ENCODE data around the gene PPP6R2. TPM values are rescaled to one million over a fixed set of nuclear protein-coding genes. Genes with fewer than 3 reads are reported as not detected.
A peak's percentile ranks its signal among the peaks of the same experiment; 100 is the strongest.

The PPP6R2 gene
- total and polyA plus RNA-seq, 2 experiments from 2014 or later: 41.4 to 88.4 TPM

DNA sequence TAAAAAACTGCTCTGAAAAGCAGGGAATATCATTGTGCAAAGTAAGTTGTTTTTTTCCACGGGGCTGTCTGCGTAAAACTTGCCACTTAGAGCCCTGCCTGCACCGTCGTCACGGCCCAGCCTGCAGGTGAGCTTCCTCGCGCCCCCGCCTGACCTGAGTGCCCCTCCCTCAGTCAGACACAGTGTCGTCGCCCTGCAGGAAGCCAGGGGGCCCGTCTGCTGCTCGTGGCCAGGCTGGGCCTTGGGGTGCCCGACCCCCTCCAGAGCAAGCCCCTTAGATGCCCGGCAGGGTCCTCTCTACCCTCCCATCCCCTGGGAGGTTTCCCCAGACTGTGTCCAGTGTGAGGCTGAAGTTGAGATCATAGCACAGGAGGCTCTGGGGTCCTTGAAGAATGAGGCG, 100.1 kb downstream of the PPP6R2 start:
- Histone ChIP-seq H3K4me1 (ENCODE audit: low read depth) (no peaks in the 10 kb centered on the region), H3K9me3 (ENCODE audit: low read depth) (no peaks in the 10 kb centered on the region), H3K27me3 (no peaks in the 10 kb centered on the region), H3K4me3 (no peak overlapping the region), H3K36me3 (peaks cover 24% of the 10 kb centered on the region), H3K27ac (peak overlapping the region; percentile 36)
- TF ChIP-seq, protein P1, sequence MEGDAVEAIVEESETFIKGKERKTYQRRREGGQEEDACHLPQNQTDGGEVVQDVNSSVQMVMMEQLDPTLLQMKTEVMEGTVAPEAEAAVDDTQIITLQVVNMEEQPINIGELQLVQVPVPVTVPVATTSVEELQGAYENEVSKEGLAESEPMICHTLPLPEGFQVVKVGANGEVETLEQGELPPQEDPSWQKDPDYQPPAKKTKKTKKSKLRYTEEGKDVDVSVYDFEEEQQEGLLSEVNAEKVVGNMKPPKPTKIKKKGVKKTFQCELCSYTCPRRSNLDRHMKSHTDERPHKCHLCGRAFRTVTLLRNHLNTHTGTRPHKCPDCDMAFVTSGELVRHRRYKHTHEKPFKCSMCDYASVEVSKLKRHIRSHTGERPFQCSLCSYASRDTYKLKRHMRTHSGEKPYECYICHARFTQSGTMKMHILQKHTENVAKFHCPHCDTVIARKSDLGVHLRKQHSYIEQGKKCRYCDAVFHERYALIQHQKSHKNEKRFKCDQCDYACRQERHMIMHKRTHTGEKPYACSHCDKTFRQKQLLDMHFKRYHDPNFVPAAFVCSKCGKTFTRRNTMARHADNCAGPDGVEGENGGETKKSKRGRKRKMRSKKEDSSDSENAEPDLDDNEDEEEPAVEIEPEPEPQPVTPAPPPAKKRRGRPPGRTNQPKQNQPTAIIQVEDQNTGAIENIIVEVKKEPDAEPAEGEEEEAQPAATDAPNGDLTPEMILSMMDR (IDR thresholded peaks at IDR 0.05; ENCODE audit: low read depth, low read length): no peak
- DNase-seq (ENCODE audit: low read depth in 1 of 2, low spot score in 1 of 2): no peak

DNA sequence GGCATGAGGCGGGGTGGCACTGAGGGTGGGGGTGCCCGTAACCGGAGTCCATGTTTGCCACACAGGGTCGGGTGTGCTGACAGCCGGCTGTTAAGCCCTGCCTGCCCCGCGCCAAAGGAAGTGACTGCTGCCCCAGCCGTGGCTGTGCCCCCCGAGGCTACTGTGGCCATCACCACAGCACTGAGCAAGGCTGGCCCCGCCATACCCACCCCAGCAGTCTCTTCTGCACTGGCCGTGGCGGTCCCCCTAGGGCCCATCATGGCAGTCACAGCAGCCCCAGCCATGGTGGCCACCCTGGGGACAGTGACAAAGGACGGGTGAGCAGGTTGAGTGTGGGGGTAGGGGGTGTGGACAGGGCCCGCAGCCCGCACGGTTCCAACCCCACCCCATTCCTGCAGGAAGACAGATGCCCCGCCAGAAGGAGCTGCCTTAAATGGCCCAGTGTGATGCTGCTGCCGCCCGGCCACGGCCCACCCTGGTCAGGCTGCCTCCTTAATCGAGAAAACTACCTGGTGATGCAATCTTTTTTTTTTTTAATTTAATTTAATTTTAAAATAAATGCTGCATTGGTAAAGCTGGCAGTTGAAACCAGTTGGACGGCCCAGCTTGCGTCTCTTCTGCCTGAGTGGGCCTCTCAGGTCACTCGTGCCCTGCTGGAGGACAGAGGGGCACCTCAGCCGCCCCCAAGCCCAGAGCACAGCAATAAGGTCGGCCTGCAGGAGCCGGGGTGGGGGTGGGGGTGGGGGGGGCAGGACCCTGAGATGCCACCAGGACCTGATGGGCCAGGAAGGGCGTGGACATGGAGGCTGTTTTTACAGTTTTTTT, 100.9 kb downstream of the PPP6R2 start:
- Histone ChIP-seq H3K27ac (no peak overlapping the region), H3K36me3 (peaks cover 20% of the 10 kb centered on the region)

DNA sequence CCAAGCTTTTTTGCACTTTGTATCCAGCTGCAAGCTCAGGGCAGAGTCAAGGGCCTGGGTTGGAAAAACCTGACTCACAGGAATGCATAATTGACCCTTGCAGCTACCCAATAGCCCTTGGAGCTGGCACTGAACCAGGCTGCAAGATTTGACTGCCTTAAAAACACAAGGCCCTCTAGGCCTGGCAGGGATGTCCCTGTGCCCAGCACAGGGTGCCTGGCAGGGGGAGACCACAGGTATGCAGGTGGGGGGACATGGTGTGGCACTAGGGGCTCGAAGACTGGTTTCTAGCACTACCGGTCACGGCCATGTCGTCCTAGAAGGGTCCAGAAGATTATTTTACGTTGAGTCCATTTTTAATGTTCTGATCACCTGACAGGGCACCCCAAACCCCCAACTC, 101.5 kb downstream of the PPP6R2 start:
- H3K27me3 ChIP-seq: no peaks in the 10 kb centered on the region

More for the DNA sequence above, 100.9 kb downstream of the PPP6R2 start:
- TF ChIP-seq, protein P1 (IDR thresholded peaks at IDR 0.05; ENCODE audit: low read depth, low read length): no peak
- Histone ChIP-seq H3K4me3 (no peak overlapping the region), H3K9me3 (ENCODE audit: low read depth) (no peaks in the 10 kb centered on the region), H3K4me1 (ENCODE audit: low read depth) (no peaks in the 10 kb centered on the region), H3K27me3 (no peaks in the 10 kb centered on the region)
- DNase-seq (ENCODE audit: low read depth in 1 of 2, low spot score in 1 of 2): no peak

DNA sequence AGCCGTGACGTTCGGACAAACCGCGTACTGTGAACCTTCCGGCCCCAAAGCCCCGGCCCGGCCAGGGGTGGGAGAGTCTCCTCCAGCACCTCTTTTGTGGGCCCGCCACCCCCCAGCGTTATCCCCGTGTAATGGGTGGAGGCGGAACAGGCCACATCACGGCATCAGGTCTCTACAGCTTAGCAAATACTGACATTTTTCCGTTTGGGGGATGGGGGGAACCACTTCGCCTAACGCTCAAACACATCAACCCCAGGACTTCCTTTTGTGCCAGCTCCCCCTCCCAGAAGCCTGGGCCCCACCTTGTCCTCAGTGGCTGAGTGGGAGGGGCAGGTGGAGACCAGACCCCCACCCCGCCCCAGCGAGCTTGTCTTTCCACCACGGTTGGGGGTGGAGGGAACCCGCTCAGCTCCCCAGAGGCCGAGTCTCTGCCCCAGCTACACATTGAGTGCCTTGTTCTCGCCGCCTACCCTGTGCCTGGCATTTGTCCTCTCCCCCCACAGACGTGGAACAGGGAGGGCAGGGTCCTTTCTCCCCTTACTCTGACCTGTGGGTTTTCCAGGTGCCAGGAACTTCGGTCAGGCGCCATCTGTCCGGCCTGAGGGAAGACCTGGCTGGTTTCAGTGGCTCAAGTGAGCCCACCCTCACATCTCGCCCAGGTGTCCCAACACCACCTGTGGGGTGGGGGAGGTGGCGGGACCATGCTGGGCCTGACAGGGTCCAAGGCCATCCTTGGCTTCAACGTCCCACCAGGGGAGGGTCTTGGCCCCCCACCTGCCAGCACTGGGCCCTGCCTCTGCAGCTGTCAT, 102.1 kb downstream of the PPP6R2 start:
- Histone ChIP-seq H3K27ac (peak overlapping the region; percentile 54), H3K4me1 (ENCODE audit: low read depth) (no peaks in the 10 kb centered on the region), H3K27me3 (no peaks in the 10 kb centered on the region), H3K36me3 (peaks cover 15% of the 10 kb centered on the region), H3K4me3 (no peak overlapping the region), H3K9me3 (ENCODE audit: low read depth) (no peaks in the 10 kb centered on the region)
- DNase-seq (ENCODE audit: low read depth in 1 of 2, low spot score in 1 of 2): no peak
- TF ChIP-seq, protein P1 (IDR thresholded peaks at IDR 0.05; ENCODE audit: low read depth, low read length): no peak

More for the DNA sequence above, 101.5 kb downstream of the PPP6R2 start:
- Histone ChIP-seq H3K9me3 (ENCODE audit: low read depth) (no peaks in the 10 kb centered on the region), H3K36me3 (peaks cover 17% of the 10 kb centered on the region), H3K4me3 (no peak overlapping the region), H3K4me1 (ENCODE audit: low read depth) (no peaks in the 10 kb centered on the region), H3K27ac (peak overlapping the region; percentile 54)
- TF ChIP-seq, protein P1 (IDR thresholded peaks at IDR 0.05; ENCODE audit: low read depth, low read length): no peak
- DNase-seq (ENCODE audit: low read depth in 1 of 2, low spot score in 1 of 2): peak; percentile 12 to 71

DNA sequence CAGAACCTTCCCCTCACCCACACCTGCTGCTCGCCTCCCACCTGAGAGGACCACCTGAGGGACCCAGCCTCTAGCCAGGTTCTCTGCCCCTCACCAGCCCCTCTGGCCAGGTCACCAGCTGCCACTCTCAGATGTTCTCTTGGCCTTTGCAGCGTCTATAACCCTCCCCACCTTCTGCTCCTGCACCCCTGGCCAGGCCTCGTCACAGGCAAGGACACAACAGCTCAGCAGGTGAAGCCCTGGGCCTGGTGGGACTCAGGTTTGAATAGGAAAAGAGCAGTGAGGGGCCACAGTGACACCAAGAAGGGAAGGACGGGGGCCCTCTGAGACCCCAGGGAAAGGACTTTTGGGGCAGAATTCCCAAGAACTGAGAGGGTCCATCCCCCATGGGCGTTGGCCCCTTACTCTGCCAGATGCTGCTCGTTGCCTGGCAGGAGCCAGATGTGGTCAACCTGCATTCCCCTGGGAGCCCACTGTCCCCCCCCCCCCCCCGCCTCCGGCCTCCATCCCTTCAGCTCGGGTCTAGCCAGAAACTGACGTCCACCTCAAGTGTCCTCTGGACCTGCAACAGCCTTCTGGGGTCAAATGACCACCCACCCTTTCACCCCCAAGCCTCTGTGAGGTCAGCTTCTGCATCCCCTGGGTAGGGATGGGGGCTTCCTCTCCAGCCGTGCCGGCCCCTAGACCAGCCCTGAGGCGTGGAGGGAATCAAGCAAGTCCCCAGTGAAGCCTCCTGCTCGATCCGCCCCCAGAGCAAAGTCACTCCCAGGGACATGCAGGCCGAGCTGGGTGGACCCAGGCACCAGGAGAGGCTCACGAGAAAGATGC, 103.0 kb downstream of the PPP6R2 start:
- TF ChIP-seq, protein P1 (IDR thresholded peaks at IDR 0.05; ENCODE audit: low read depth, low read length): no peak
- no peak overlapping the region for H3K27ac ChIP-seq
- no peaks in the 10 kb centered on the region for H3K4me1 ChIP-seq (ENCODE audit: low read depth)
- DNase-seq (ENCODE audit: low read depth in 1 of 2, low spot score in 1 of 2): no peak
- no peaks in the 10 kb centered on the region for H3K27me3 ChIP-seq
- H3K36me3 ChIP-seq: peaks cover 14% of the 10 kb centered on the region
- no peak overlapping the region for H3K4me3 ChIP-seq
- H3K9me3 ChIP-seq (ENCODE audit: low read depth): no peaks in the 10 kb centered on the region
